HG03442 (cell line): ENCODE results near the gene AS3MT.
"Not testable (repeated sequence)": the region's sequence is repeated elsewhere in the genome, so short reads cannot be mapped to it uniquely, and the experiment has no call there.

Source experiments
- ATAC-seq: cut with Tn5 transposase; IDR thresholded peaks from one replicate; pipeline ENCODE4 v1.9.1; 2021; ENCODE audit warnings: mild to moderate bottlenecking, moderate library complexity; ENCODE audit not compliant: unreplicated experiment

AS3MT gene

GRCh38 chr10:102853237-102853636 is 16.0 kb upstream of the AS3MT start:
- not testable (repeated sequence) for ATAC-seq

DNA sequence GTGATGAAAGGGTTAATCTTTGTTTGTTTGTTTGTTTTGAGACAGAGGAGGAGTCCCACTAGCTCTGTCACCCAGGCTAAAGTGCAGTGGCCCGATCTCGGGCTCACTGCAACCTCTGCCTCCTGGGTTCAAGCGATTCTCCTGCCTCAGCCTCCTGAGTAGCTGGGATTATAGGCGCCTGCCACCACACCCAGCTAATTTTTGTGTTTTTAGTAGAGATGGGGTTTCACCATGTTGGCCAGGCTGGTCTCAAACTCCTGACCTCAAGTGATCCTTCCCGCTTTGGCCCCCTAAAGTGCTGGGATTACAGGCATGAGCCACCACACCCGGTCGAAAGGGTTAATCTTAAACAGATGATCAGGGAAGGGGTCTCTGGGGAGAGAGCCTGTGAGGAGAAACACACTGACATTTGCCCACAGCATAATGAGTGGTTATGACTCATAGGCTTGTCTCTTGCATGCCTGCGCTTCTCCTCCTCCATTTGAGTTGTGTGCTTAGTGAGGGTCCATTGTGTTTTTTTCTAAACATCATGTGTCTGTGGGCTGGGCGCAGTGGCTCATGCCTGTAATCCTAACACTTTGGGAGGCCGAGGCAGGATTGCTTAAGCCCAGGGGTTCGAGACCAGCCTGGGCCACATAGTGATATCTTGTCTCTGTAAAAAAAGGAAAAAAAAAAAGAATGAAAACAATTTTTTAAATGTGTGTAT is 13.4 kb upstream of the AS3MT start:
- not testable (repeated sequence) for ATAC-seq

GRCh38 chr10:102856758-102857424 is 12.4 kb upstream of the AS3MT start:
- no peak for ATAC-seq

- ATAC-seq: no peak
These were observed 9.4 kb upstream of the AS3MT start for GRCh38 chr10:102859911-102860310.

DNA sequence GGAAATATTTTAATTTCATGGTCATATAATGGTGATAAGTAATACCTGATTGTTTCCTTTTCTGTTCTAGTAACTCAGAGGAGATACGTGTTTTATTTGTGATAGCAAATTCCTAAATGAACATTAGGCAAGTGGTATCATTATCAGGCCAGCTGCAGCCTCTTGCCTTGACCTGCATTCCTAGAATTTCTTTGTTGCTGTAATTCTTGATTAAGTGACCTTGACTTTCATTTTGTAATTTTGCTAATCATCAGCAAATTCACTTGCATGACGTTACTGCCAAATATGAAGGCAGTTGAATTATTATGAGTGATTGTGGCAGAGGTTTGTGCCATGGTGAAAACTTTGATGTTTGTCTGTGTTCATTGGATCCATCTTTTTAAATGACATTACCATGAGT is 5.6 kb upstream of the AS3MT start:
- no peak for ATAC-seq

DNA sequence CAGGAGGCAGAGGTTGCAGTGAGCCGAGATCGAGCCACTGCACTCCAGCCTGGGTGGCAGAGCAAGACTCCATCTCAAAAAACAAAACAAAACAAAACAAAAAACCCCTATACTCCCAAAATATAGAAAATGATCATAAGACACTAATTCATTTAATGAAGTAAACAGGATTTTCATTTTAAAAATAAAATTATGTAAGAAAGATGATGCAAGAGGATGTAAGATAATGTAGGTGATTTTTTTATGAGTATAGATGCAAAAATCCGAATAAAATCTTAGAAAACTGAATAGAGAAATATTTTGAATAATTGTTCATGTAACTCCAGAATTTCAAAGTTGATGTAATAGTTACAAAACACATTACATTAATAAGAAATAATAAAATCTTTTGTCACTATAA is 3.6 kb upstream of the AS3MT start:
- ATAC-seq: no peak

DNA sequence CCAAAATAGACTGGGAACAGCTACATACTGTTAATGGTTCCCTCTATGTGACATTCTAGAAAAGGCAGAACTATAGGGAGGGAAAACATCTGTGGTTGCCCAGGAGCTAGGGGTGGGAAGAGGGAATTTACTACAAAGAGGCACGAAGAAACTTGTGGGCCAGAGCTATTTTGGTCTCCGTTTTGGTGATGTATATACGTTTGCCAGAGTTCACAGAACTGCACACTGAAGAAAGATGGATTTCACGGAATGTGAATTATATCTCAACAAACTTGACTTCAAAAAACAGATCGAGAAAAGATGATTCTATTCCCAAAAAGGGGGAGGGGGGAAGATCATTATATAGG is 386 bp upstream of the AS3MT start:
- ATAC-seq: no peak

DNA sequence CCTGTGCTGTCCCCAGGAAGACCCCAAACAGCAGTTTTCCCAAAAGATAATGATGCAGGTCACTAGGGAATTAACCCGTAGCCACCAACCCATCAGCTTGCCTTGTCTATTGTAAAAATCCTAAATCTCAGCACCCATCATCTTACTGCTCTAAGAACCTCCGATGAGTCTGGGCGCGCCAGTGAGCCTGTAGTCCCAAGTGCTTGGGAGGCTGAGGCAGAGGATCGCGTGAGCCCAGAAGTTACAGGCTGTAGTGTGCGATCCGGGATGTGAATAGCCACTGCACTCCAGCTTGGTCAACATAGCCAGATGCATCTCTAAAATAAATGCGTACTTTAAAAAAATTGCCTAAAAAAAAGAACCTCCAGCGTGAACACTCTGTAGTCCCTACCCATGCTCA is 951 bp downstream of the AS3MT start:
- ATAC-seq: no peak

DNA sequence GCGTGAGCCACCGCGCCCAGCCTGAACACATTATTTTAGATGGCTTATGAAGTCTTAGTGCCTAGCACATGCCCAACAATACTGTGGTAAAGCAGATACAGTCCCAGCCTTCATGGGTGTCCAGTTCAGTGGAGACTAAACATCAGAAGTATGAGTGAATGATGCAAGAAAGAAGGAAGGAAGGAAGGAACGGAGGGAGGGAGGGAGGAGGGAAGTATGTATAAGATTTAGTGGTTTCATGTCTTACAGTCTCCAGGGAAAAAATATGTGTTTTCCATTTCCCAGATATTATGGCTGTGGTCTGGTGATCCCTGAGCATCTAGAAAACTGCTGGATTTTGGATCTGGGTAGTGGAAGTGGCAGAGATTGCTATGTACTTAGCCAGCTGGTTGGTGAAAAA is 2.9 kb downstream of the AS3MT start:
- ATAC-seq: no peak

DNA sequence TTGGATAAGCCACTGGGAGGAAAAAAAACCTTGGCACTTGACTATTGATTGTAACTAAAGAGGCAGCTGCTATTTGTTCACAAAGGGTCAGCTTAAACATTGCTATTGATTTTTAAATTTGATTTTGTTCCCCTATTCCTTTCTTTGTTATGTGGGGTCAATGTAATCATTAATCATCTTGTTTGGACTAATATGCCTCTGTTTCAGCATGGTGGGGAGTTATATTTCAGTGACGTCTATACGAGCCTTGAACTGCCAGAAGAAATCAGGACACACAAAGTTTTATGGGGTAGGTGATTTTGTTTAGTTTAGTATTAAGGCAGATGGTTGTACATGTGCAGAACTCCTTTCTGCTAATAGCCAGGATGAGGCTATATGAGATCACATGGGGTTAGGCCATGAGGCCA is 7.5 kb downstream of the AS3MT start:
- no peak for ATAC-seq

- no peak for ATAC-seq
These were observed 9.4 kb downstream of the AS3MT start for GRCh38 chr10:102878629-102879028.

DNA sequence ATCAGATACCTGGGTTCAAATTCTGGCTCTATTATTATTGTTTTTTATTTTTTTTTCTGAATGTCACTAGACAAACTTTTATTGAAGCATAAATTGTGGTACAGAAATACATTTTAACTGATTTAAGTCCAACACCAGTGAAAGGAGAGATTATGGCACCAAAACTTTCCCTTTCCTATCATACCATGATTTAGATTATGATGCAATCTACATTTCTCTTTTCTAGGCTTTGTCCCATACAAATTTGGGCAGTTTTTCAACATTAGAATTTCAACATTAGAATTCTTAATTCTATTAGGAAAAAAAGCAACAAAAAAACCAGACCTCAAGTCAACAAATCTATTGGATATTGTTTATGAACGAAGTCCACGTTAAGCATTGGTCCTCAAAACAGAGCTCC is 11.0 kb downstream of the AS3MT start:
- no peak for ATAC-seq

DNA sequence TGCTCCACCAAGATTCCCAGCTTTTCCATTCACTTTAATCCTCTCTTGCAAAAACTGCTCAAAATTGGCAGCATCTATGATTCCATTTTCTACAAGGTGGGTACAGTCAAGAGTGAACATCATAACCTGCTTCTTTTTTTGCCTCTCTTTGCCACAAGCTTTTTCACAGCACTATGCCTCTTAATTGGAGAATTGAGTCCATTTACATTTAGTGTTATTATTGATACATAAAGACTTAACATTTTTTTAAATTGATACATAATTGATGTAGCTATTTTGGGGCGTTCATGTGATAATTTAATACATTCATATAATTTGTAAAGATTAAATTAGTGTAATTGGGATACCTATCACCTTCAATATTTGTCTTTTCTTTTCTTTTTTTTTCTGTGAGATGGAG is 18.8 kb downstream of the AS3MT start:
- no peak for ATAC-seq

GRCh38 chr10:102894466-102895213 is 25.4 kb downstream of the AS3MT start:
- no peak for ATAC-seq

GRCh38 chr10:102900006-102900405 is 30.7 kb downstream of the AS3MT start:
- no peak for ATAC-seq

DNA sequence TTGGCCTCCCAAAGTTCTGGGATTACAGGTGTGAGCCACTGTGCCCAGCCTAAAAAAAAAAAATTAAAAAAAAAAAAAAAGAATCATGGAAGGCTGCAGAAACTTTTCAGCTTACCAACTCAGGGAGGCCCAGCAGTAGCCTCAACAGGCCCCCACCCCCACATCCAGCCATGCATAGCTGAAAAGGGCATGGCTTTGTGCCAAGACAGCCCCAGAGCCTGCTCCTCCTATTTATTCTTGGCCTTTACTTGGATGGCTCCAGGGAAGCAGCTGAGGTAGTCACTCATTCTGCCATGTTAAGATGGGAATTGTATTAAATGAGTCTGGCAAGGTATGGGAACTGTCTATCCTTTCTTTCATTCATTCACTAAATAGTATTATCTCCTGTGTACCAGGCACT is 35.1 kb downstream of the AS3MT start:
- ATAC-seq: no peak

GRCh38 chr10:102906507-102906906 is 37.2 kb downstream of the AS3MT start:
- no peak for ATAC-seq

- ATAC-seq: no peak
These were observed 45.5 kb downstream of the AS3MT start for GRCh38 chr10:102914781-102915180.

DNA sequence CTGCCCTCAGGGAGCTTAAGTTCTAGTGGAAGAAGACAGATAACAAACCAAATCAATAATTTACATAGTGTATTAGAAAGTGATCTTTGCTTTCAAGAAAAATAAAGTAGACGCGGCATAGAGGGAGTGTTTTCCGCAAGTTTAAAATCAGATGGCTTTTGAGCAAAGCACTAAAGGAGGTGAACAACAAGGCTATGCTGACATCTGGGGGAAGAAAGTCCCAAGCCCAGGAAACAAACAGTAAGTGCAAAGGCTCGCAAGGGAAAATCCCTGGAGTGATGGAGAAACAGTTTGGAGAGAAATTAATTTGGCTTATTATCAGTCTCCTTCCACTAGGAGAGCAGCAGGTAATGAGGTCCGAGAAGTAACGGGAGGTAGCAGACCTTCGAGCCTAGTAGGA is 46.9 kb downstream of the AS3MT start:
- no peak for ATAC-seq

DNA sequence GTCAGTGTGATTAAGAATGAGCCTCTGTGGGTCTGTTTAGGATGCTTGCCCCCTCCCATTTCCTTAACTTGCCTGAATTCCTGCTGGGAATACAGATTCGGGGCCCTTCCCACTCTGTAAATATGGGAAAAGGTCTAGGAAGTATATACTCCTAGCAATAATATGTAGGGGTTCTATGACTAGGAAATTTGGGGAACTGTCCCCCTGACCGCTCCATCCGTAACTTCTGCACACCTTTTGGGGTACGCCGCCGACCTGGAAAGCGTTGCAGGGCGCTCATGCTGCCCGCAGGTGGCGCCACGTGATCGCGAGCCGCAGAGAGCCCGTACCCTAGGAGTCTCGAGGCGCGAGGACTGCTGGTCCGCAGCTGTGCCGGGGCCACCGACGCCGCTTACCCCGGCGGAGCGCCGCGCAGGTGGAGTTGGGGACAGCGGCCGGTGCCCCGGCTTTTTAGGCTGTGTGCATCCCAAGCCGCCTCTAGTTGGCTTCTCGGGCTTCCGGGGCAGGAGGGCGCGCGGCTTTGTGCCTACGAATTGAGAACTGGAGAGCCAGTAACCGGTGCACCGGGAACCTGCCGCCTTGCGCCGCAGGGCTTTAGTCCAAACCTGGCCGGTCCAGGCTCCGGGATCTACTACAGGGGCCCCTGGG is 48.2 kb downstream of the AS3MT start:
- ATAC-seq: peak; percentile 32

DNA sequence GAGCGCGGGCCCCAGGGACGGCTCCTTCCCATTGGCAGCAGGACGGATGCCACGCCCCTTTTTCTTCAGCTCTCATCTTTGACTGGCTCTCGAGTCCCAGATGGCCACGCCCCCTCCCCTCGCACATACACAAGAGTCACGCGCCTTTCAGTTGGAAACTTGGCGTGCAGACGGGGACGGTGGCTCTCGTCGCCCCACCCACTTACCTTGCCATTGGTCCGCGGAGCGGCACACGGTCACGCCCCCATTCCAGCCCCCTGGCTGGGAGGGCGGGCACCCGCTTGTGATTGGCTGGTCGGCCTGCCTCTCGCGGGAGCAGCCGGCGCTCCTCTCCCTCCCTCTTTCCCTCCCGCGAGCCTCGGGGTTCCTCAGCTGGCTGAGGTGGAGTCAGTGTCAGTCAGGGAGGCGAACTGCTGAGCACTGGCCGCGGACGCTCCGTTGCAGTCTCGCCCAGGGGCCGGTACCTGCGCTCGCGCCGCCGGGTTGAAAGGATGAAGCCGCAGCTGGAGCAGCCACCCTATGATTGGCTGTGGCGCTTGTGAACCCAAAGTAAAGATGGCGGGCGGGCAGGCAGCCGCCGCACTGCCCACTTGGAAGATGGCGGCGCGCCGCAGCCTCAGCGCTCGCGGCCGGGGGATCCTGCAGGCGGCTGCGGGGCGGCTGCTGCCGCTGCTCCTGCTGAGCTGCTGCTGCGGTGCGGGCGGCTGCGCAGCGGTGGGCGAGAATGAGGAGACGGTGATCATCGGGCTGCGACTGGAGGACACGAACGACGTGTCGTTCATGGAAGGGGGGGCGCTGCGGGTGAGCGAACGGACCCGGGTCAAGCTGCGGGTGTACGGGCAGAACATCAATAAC is 48.9 kb downstream of the AS3MT start, which contains the start of gene CNNM2:
Gene CNNM2, plus strand, starts transcription at position 333 of the 855 bp plus-strand sequence. Its CDS starts 187 bp downstream, at position 520.
- ATAC-seq: peak; percentile 84
